K562 (cell line): ENCODE data around the gene FSTL3. TPM values are rescaled to one million over a fixed set of nuclear protein-coding genes. Genes with fewer than 3 reads are reported as not detected.

Experiments
- ASH1L ChIP-seq: fragments of 450-650 bp; IDR thresholded peaks from 2 replicates; pipeline ENCODE4 v1.6.1; 2018; ENCODE audit warnings: borderline replicate concordance, mild to moderate bottlenecking, low read depth; ENCODE audit not compliant: partially characterized antibody
- GABPA ChIP-seq: fragments of 200-800 bp; sonication (Bioruptor generic); conservative IDR thresholded peaks from 2 replicates; pipeline ENCODE4 v1.6.1; 2016; ENCODE audit warnings: low read depth, missing genetic modification characterization, missing compliant biosample characterization
- PHF21A ChIP-seq: fragments of 450-650 bp; IDR thresholded peaks from 2 replicates; pipeline ENCODE4 v1.6.1; 2017; ENCODE audit warnings: low read depth, borderline replicate concordance
- POLR2AphosphoS5 ChIP-seq: IDR thresholded peaks from 2 replicates; pipeline ENCODE4 v1.6.1; 2011; ENCODE audit warnings: mild to moderate bottlenecking, low read depth, low read length, moderate library complexity; ENCODE audit not compliant: control insufficient read depth, insufficient read depth
- ZNF561 ChIP-seq: fragments of 450-650 bp; formaldehyde crosslinking; conservative IDR thresholded peaks from 2 replicates; pipeline ENCODE4 v1.4.0; 2020; ENCODE audit warnings: mild to moderate bottlenecking, moderate library complexity
- polyA plus RNA-seq, 8 experiments: library from polyadenylated mRNA; depleted of rRNA in 4 of 8; stranded (reverse) in 5 of 8; unstranded in 3 of 8; fragments of >200 nt; fragmentation: Nextera tagmentation in 2 of 8; fragmentation: Illumina TruSeq in 1 of 8; extraction: Ambion mirVana in 2 of 8; extraction: Trizol in 1 of 8; gene quantifications; 2 replicates each; pipeline versions ENCODE4 v1.2.1 to v1.2.3, GENCODE V29; 2011 to 2014; ENCODE audit warnings: inconsistent platforms in 1 of 8, missing spikeins in 1 of 8
- total RNA-seq, 7 experiments: library from RNA; depleted of rRNA in 6 of 7; stranded (reverse); fragments of >200 nt in 6 of 7; fragmentation: Illumina TruSeq in 2 of 7; extraction: Trizol in 2 of 7; gene quantifications; 2 replicates each; pipeline versions ENCODE4 v1.2.1 to v1.2.3, GENCODE V29; 2011 to 2021; ENCODE audit warnings: low replicate concordance in 1 of 7
- TF ChIP-seq, protein P1 (sequence below): fragments of 250-450 bp; sonication (Bioruptor Pico); IDR thresholded peaks from 2 replicates; pipeline ENCODE4 v1.5.0; 2021
- TF ChIP-seq, protein P2 (sequence below), 3 experiments: fragments of 200-800 bp in 1 of 3; fragments of 250-450 bp in 1 of 3; fragments of 450-650 bp in 1 of 3; sonication (Bioruptor Pico) in 1 of 3; sonication (Bioruptor generic) in 1 of 3; formaldehyde crosslinking in 1 of 3; IDR thresholded peaks; 2 replicates each; pipeline versions ENCODE4 v1.6.1 to v1.8.0; 2016 to 2022; ENCODE audit warnings: mild to moderate bottlenecking in 2 of 3, missing genetic modification characterization in 2 of 3, missing compliant biosample characterization in 1 of 3, moderate library complexity in 1 of 3
- TF ChIP-seq, protein P3 (sequence below): IDR thresholded peaks from 3 replicates; pipeline ENCODE4 v1.6.1; 2011; ENCODE audit warnings: borderline replicate concordance, mild to moderate bottlenecking, moderate library complexity; ENCODE audit not compliant: insufficient read length; ENCODE audit errors: extremely low read depth
- TF ChIP-seq, protein P4 (sequence below): fragments of 250-450 bp; sonication (Bioruptor Pico); IDR thresholded peaks from 2 replicates; pipeline ENCODE4 v1.4.0; 2020

The FSTL3 gene
- total and polyA plus RNA-seq, 9 of the 15 experiments (the other 6 are each of a cell fraction or from before 2014, with no cell fraction given): 0.35 to 6.8 (median 4.2) TPM; not detected in 1

DNA sequence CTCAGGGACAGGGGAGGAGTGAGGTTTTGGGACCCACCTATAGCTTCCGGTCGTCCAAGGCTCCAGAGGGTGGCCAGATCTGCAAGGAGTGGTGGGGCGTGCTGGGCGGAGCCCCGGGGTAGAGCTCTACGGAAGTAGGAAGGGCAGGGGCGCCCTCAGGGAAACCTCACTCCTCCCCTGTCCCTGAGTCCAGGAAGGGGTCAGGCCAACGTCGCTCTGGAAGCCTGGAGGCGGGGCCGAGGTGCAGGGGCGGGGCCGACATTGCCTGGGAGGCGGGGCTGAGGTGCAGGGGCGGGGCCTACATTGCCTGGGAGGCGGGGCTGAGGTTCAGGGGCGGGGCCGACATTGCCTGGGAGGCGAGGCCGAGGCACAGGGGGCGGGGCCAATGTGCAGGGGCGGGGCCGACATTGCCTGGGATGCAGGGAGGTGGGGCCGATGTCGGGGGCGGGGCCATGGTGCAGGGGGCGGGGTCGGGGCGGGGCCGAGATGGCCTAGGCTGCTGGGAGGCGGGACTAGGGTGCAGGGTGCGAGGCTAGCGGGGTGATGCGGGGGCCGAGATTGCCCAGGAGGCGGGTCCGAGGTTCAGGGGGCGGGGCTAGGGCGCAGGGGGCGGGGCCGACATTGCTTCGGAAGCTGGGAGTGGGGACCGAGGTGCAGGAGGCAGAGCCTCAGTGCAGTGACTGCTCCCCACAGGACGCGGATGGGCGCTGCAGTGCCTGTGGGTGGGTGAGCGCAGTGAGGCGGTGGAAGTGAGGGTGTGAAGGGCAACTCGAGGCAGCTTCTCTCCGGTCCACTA lies 27.7 kb downstream of the FSTL3 start (continued):
- TF ChIP-seq, protein P1, sequence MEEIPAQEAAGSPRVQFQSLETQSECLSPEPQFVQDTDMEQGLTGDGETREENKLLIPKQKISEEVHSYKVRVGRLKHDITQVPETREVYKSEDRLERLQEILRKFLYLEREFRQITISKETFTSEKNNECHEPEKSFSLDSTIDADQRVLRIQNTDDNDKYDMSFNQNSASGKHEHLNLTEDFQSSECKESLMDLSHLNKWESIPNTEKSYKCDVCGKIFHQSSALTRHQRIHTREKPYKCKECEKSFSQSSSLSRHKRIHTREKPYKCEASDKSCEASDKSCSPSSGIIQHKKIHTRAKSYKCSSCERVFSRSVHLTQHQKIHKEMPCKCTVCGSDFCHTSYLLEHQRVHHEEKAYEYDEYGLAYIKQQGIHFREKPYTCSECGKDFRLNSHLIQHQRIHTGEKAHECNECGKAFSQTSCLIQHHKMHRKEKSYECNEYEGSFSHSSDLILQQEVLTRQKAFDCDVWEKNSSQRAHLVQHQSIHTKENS: no peak
- TF ChIP-seq, protein P2, sequence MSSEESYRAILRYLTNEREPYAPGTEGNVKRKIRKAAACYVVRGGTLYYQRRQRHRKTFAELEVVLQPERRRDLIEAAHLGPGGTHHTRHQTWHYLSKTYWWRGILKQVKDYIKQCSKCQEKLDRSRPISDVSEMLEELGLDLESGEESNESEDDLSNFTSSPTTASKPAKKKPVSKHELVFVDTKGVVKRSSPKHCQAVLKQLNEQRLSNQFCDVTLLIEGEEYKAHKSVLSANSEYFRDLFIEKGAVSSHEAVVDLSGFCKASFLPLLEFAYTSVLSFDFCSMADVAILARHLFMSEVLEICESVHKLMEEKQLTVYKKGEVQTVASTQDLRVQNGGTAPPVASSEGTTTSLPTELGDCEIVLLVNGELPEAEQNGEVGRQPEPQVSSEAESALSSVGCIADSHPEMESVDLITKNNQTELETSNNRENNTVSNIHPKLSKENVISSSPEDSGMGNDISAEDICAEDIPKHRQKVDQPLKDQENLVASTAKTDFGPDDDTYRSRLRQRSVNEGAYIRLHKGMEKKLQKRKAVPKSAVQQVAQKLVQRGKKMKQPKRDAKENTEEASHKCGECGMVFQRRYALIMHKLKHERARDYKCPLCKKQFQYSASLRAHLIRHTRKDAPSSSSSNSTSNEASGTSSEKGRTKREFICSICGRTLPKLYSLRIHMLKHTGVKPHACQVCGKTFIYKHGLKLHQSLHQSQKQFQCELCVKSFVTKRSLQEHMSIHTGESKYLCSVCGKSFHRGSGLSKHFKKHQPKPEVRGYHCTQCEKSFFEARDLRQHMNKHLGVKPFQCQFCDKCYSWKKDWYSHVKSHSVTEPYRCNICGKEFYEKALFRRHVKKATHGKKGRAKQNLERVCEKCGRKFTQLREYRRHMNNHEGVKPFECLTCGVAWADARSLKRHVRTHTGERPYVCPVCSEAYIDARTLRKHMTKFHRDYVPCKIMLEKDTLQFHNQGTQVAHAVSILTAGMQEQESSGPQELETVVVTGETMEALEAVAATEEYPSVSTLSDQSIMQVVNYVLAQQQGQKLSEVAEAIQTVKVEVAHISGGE (CRISPR knock-in tag; IDR thresholded peaks at IDR 0.05): peak in 1 of 3 experiments; percentile 16; a peak in 2 of 6 replicates
- TF ChIP-seq GABPA (tag): peak; percentile 82
- TF ChIP-seq, protein P3, sequence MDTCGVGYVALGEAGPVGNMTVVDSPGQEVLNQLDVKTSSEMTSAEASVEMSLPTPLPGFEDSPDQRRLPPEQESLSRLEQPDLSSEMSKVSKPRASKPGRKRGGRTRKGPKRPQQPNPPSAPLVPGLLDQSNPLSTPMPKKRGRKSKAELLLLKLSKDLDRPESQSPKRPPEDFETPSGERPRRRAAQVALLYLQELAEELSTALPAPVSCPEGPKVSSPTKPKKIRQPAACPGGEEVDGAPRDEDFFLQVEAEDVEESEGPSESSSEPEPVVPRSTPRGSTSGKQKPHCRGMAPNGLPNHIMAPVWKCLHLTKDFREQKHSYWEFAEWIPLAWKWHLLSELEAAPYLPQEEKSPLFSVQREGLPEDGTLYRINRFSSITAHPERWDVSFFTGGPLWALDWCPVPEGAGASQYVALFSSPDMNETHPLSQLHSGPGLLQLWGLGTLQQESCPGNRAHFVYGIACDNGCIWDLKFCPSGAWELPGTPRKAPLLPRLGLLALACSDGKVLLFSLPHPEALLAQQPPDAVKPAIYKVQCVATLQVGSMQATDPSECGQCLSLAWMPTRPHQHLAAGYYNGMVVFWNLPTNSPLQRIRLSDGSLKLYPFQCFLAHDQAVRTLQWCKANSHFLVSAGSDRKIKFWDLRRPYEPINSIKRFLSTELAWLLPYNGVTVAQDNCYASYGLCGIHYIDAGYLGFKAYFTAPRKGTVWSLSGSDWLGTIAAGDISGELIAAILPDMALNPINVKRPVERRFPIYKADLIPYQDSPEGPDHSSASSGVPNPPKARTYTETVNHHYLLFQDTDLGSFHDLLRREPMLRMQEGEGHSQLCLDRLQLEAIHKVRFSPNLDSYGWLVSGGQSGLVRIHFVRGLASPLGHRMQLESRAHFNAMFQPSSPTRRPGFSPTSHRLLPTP: no peak
- no peak for TF ChIP-seq ASH1L
- TF ChIP-seq ZNF561 (CRISPR knock-in tag): no peak
- peak; percentile 55; the same call in 1 of the 2 replicates for TF ChIP-seq POLR2AphosphoS5
- TF ChIP-seq, protein P4, sequence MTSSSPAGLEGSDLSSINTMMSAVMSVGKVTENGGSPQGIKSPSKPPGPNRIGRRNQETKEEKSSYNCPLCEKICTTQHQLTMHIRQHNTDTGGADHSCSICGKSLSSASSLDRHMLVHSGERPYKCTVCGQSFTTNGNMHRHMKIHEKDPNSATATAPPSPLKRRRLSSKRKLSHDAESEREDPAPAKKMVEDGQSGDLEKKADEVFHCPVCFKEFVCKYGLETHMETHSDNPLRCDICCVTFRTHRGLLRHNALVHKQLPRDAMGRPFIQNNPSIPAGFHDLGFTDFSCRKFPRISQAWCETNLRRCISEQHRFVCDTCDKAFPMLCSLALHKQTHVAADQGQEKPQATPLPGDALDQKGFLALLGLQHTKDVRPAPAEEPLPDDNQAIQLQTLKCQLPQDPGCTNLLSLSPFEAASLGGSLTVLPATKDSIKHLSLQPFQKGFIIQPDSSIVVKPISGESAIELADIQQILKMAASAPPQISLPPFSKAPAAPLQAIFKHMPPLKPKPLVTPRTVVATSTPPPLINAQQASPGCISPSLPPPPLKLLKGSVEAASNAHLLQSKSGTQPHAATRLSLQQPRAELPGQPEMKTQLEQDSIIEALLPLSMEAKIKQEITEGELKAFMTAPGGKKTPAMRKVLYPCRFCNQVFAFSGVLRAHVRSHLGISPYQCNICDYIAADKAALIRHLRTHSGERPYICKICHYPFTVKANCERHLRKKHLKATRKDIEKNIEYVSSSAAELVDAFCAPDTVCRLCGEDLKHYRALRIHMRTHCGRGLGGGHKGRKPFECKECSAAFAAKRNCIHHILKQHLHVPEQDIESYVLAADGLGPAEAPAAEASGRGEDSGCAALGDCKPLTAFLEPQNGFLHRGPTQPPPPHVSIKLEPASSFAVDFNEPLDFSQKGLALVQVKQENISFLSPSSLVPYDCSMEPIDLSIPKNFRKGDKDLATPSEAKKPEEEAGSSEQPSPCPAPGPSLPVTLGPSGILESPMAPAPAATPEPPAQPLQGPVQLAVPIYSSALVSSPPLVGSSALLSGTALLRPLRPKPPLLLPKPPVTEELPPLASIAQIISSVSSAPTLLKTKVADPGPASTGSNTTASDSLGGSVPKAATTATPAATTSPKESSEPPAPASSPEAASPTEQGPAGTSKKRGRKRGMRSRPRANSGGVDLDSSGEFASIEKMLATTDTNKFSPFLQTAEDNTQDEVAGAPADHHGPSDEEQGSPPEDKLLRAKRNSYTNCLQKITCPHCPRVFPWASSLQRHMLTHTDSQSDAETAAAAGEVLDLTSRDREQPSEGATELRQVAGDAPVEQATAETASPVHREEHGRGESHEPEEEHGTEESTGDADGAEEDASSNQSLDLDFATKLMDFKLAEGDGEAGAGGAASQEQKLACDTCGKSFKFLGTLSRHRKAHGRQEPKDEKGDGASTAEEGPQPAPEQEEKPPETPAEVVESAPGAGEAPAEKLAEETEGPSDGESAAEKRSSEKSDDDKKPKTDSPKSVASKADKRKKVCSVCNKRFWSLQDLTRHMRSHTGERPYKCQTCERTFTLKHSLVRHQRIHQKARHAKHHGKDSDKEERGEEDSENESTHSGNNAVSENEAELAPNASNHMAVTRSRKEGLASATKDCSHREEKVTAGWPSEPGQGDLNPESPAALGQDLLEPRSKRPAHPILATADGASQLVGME (CRISPR knock-in tag): no peak
- TF ChIP-seq PHF21A: no peak
